IgD-negative memory B cell (primary cell): ENCODE measurements around the gene SH3BGRL3. TPM values are rescaled to one million over a fixed set of nuclear protein-coding genes. Genes with fewer than 3 reads are reported as not detected.
"Not testable (repeated sequence)": the region's sequence is repeated elsewhere in the genome, so short reads cannot be mapped to it uniquely, and the experiment has no call there.

Experiments
- H3K27ac Mint-ChIP-seq, 3 donors: one replicate each; pipeline ENCODE4 v1.8.0; 2020 to 2022; ENCODE audit warnings: mild to moderate bottlenecking in 3 of 3, mixed read lengths in 3 of 3, moderate library complexity in 1 of 3
- H3K27me3 Mint-ChIP-seq: one replicate; pipeline ENCODE4 v1.8.0; 2021; ENCODE audit warnings: mixed read lengths
- H3K36me3 Mint-ChIP-seq: one replicate; pipeline ENCODE4 v1.8.0; 2020; ENCODE audit warnings: mild to moderate bottlenecking, mixed read lengths
- H3K4me1 Mint-ChIP-seq, 3 donors: one replicate each; pipeline ENCODE4 v1.8.0; 2020 to 2022; ENCODE audit warnings: mixed read lengths in 3 of 3, mild to moderate bottlenecking in 1 of 3
- H3K4me3 Mint-ChIP-seq, 4 donors: one replicate each; pipeline ENCODE4 v1.8.0; 2020 to 2022; ENCODE audit warnings: mild to moderate bottlenecking in 4 of 4, mixed read lengths in 4 of 4, moderate library complexity in 3 of 4
- H3K9me3 Mint-ChIP-seq, 3 donors: one replicate each; pipeline ENCODE4 v1.8.0; 2020 to 2021; ENCODE audit warnings: mixed read lengths in 3 of 3, mild to moderate bottlenecking in 1 of 3
- polyA plus RNA-seq: library from polyadenylated mRNA; unstranded; fragments of 300-500 nt; fragmentation: Illumina TruSeq; gene quantifications from one replicate; pipeline ENCODE4 v1.2.3, GENCODE V29; 2021

The SH3BGRL3 gene
- 1,152 TPM for polyA plus RNA-seq

GRCh38 chr1:26279456-26280332 lies at the start of gene SH3BGRL3:
SH3BGRL3 (plus strand) TSS chr1:26280086; CDS start chr1:26280156, 70 bp downstream.
- Mint-ChIP-seq H3K27ac (peak within 1 kb of the TSS; percentile 94 to 100 (median 96)), H3K4me3 (peak within 1 kb of the TSS; percentile 70 to 96 (median 90)), H3K36me3 (peaks cover 3% of the 10 kb centered on the region), H3K27me3 (no peaks in the 10 kb centered on the region), H3K9me3 (no peaks in the 10 kb centered on the region), H3K4me1 (peaks cover 17 to 67% (median 45%) of the 10 kb centered on the region in 3 donors)

- H3K4me1 Mint-ChIP-seq, result peaks cover 12 to 23% (median 14%) of the 10 kb centered on the region in 3 donors
- not testable (repeated sequence) for H3K4me3 Mint-ChIP-seq
These were observed 49.2 kb upstream of the SH3BGRL3 start for GRCh38 chr1:26230682-26231081.

DNA sequence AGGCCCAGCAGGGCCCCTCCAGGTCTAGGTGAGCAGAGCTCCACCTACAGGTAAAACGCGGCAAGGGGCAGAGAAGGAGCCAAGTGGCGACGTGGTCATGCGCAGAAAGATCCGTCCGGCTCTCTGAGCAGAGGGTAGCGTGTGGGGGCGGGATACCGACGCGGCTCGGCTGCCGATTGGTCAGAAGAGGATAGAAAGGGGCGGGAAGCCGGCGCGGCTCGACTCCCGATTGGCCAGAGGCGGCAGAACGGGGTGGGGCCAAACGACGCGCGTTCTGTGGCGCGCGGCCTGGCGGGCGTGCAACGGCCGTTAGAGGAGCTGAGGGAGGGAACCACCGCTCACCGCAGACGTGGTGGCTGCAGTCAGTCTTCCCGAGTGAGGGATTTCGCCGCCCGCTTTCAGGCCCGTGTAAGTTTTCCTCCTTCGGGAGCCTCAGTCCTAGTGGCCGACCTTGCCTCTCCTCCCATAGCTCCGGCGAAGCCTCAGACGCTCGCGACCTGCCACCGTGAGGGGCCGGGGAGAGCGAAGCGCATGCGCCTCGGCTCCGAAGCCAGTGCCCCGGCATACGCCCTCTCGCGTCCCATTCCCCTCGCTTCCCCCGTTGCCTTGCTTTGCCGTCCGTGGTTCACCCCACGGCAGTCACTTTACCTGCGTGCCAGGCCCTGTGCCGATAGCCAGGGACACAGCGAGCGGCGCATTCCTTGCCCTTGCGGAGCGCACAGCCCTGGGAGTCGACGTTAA lies 45.8 kb upstream of the SH3BGRL3 start, which contains the start of gene CEP85:
Gene CEP85 (plus strand): TSS at position 298 of the 741 bp plus-strand sequence. CDS start 5,584 bp downstream, outside the sequence.
- Mint-ChIP-seq H3K27ac (peak within 1 kb of the TSS; percentile 90 to 99 (median 97)), H3K36me3 (no peaks in the 10 kb centered on the region), H3K4me3 (peak within 1 kb of the TSS; percentile 98 to 100 (median 98)), H3K9me3 (no peaks in the 10 kb centered on the region), H3K27me3 (no peaks in the 10 kb centered on the region), H3K4me1 (peaks cover 19 to 23% (median 23%) of the 10 kb centered on the region in 3 donors)

More at GRCh38 chr1:26230682-26231081, 49.2 kb upstream of the SH3BGRL3 start:
- H3K27ac Mint-ChIP-seq, H3K36me3 Mint-ChIP-seq, H3K9me3 Mint-ChIP-seq: not testable (repeated sequence)
- peaks cover 14% of the 10 kb centered on the region for H3K27me3 Mint-ChIP-seq

DNA sequence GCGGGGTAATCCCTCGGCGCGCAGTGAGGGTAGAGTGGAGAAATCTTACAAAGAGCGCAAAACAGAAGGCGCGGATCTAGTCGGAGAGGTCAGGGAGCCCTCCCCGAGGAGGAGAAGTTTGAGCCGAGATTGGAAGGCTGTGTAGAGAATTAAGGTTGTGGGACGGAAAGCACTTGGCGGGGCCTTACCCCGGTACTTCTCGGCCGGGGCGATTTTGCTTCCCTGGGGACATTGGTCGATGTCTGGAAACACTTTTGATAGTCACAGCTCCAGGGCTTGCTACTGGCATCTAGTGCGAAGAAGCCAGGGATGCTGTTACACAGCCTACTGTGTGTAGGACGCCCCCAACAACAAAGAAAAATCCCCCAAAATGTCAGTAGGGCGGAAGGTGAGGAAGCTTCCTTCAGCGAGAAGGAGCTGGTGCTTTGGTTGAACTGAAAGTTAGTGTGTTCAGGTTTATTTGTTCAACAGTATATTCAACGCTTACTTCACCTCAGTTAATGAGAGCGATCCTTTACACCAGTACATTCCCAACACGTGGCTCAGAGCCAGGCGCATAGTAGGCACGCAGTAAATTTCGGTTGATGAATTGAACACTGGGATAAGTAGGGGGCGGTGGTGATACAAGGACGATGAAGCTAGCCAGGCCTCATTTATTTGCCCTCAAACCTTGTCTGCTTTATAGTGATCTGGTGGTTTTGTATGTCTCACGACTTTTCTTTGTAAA lies 45.1 kb upstream of the SH3BGRL3 start:
- Mint-ChIP-seq H3K4me1 (peaks cover 19 to 23% (median 23%) of the 10 kb centered on the region in 3 donors), H3K36me3 (no peaks in the 10 kb centered on the region), H3K4me3 (peak overlapping the region; percentile 98 to 100 (median 98)), H3K27ac (peak overlapping the region; percentile 90 to 99 (median 97)), H3K9me3 (no peaks in the 10 kb centered on the region), H3K27me3 (no peaks in the 10 kb centered on the region)

GRCh38 chr1:26237230-26237966 lies 42.5 kb upstream of the SH3BGRL3 start:
- Mint-ChIP-seq H3K27me3 (no peaks in the 10 kb centered on the region), H3K4me3 (peak overlapping the region in 2 of 4 donors; percentile 43 to 85), H3K36me3 (no peaks in the 10 kb centered on the region), H3K27ac (peak overlapping the region in 1 of 3 donors; percentile 78), H3K9me3 (no peaks in the 10 kb centered on the region), H3K4me1 (peaks cover 19 to 23% (median 23%) of the 10 kb centered on the region in 3 donors)

- Mint-ChIP-seq H3K36me3 (no peaks in the 10 kb centered on the region), H3K4me1 (peaks cover 12 to 20% (median 19%) of the 10 kb centered on the region in 3 donors), H3K4me3 (no peak overlapping the region), H3K27me3 (no peaks in the 10 kb centered on the region), H3K9me3 (no peaks in the 10 kb centered on the region), H3K27ac (no peak overlapping the region)
These were observed 40.0 kb upstream of the SH3BGRL3 start for GRCh38 chr1:26239936-26240335.

DNA sequence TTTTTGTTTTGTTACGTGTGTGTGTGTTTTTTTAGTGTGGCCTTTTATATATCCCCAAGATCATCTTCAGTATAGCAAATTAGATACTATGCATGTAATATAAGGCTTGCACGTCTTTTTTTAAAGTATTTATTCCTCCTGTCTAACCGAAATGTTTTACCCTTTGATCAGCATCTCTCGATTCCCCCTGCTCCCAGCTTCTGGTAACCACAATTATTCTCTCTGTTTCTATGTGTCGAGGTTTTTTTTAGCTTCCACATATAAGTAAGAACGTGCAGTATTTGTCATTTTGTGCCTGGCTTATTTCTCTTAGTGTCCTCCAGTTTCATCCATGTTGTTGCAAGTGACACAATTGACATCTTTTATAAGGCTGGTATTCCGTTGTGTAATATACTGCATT lies 27.2 kb upstream of the SH3BGRL3 start:
- Mint-ChIP-seq H3K36me3 (peaks cover 1% of the 10 kb centered on the region), H3K4me1 (peaks cover 7 to 11% (median 10%) of the 10 kb centered on the region in 3 donors), H3K9me3 (no peaks in the 10 kb centered on the region), H3K27me3 (no peaks in the 10 kb centered on the region), H3K27ac (no peak overlapping the region), H3K4me3 (no peak overlapping the region)

- H3K27me3 Mint-ChIP-seq, result no peaks in the 10 kb centered on the region
- H3K27ac Mint-ChIP-seq, result no peak overlapping the region
- H3K9me3 Mint-ChIP-seq, result no peaks in the 10 kb centered on the region
- peaks cover 15 to 23% (median 17%) of the 10 kb centered on the region in 3 donors for H3K4me1 Mint-ChIP-seq
- H3K4me3 Mint-ChIP-seq, result no peak overlapping the region
- peaks cover 3% of the 10 kb centered on the region for H3K36me3 Mint-ChIP-seq
These were observed 25.5 kb upstream of the SH3BGRL3 start for GRCh38 chr1:26254404-26254803.

GRCh38 chr1:26257222-26257621 lies 22.7 kb upstream of the SH3BGRL3 start:
- Mint-ChIP-seq H3K36me3 (peaks cover 2% of the 10 kb centered on the region), H3K27ac (peak overlapping the region in 1 of 3 donors; percentile 59), H3K4me3 (peak overlapping the region in 1 of 4 donors; percentile 3), H3K4me1 (peaks cover 19 to 22% (median 21%) of the 10 kb centered on the region in 3 donors), H3K27me3 (no peaks in the 10 kb centered on the region), H3K9me3 (no peaks in the 10 kb centered on the region)

GRCh38 chr1:26259005-26259404 lies 20.9 kb upstream of the SH3BGRL3 start:
- no peak overlapping the region for H3K27ac Mint-ChIP-seq
- peak overlapping the region in 1 of 4 donors; percentile 42 for H3K4me3 Mint-ChIP-seq
- H3K9me3 Mint-ChIP-seq, result no peaks in the 10 kb centered on the region
- peaks cover 19 to 25% (median 22%) of the 10 kb centered on the region in 3 donors for H3K4me1 Mint-ChIP-seq
- peaks cover 4% of the 10 kb centered on the region for H3K36me3 Mint-ChIP-seq
- no peaks in the 10 kb centered on the region for H3K27me3 Mint-ChIP-seq

GRCh38 chr1:26259578-26259977 lies 20.3 kb upstream of the SH3BGRL3 start:
- H3K36me3 Mint-ChIP-seq, result peaks cover 5% of the 10 kb centered on the region
- H3K9me3 Mint-ChIP-seq, result no peaks in the 10 kb centered on the region
- peaks cover 19 to 23% (median 22%) of the 10 kb centered on the region in 3 donors for H3K4me1 Mint-ChIP-seq
- no peaks in the 10 kb centered on the region for H3K27me3 Mint-ChIP-seq
- no peak overlapping the region for H3K27ac Mint-ChIP-seq
- no peak overlapping the region for H3K4me3 Mint-ChIP-seq

GRCh38 chr1:26263212-26263611 lies 16.7 kb upstream of the SH3BGRL3 start:
- no peaks in the 10 kb centered on the region for H3K27me3 Mint-ChIP-seq
- H3K9me3 Mint-ChIP-seq, result no peaks in the 10 kb centered on the region
- H3K4me3 Mint-ChIP-seq, result no peak overlapping the region
- H3K36me3 Mint-ChIP-seq, result peaks cover 12% of the 10 kb centered on the region
- peaks cover 11 to 19% (median 16%) of the 10 kb centered on the region in 3 donors for H3K4me1 Mint-ChIP-seq
- peak overlapping the region in 1 of 3 donors; percentile 51 for H3K27ac Mint-ChIP-seq

DNA sequence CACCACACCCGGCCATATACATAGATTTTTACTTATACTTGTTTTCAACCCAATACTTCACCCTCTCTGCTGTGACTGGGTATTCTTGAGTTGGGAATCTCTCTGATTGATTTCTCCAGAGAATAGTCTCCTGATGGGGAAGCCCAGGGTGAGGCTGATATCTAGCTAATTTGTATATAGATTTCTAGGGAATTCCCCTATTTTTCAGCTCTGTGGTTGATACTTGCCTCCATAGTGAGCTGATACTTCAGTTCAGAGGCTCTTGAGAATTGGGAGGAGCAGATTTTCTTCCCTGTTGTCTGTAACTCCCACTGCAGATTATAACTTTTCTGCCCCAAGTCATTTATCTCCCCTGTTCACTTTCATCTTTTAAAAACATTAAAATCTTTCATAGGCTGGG lies 14.5 kb upstream of the SH3BGRL3 start:
- Mint-ChIP-seq H3K27me3 (no peaks in the 10 kb centered on the region), H3K36me3 (peaks cover 22% of the 10 kb centered on the region), H3K9me3 (peaks cover 0 to 7% (median 5%) of the 10 kb centered on the region in 3 donors), H3K4me3 (no peak overlapping the region), H3K27ac (no peak overlapping the region), H3K4me1 (peaks cover 1 to 6% (median 5%) of the 10 kb centered on the region in 3 donors)
